Measurements from ENCODE around the gene OTOGL.

Gene OTOGL

DNA sequence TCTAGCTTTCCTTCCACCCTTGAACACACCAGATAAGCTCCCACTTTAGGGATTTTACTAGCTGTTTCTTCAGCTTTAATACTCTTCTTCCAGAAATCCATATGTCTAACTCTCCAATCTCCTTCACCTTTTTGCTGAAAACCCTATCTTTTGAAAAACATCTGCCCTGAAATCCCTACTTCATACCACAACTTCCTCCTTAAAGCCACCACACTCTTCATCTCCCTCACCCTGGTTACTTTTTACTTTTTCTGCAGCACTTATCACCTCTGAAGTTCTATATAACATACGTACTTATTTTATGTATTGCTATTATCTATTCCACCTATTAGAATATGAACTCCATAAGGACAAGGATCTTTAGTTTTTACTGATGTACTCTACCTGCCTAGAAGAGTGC, 316.1 kb downstream of the OTOGL start:
- Histone ChIP-seq H4K91ac (ENCODE audit: low read length) (no peak overlapping the region), H3K27ac (ENCODE audit: low read length, poor library complexity, severe bottlenecking) (no peak overlapping the region), H3K23ac (ENCODE audit: low read length in 2 of 2) (no peak overlapping the region), H4K8ac (ENCODE audit: low read length) (no peak overlapping the region), H2BK120ac (ENCODE audit: low read depth, low read length) (no peak overlapping the region), H3K36me3 (ENCODE audit: control insufficient read depth in 1 of 2, insufficient read depth in 2 of 2, low read depth in 1 of 2, low read length in 2 of 2) (no peaks in the 10 kb centered on the region), H2BK12ac (ENCODE audit: low read length in 2 of 2) (no peak overlapping the region), H3K4ac (ENCODE audit: low read depth in 1 of 2, low read length in 2 of 2) (no peak overlapping the region), H3K9me3 (ENCODE audit: control insufficient read depth, low read length) (no peaks in the 10 kb centered on the region), H2AFZ (ENCODE audit: low read depth, low read length) (no peak overlapping the region), H3K4me1 (ENCODE audit: control insufficient read depth, insufficient read depth, low read depth, low read length) (no peaks in the 10 kb centered on the region), H2BK15ac (ENCODE audit: low read depth, poor library complexity, severe bottlenecking) (no peak overlapping the region), H3K14ac (ENCODE audit: low read length in 2 of 2) (no peak overlapping the region), H2BK5ac (ENCODE audit: low read depth, low read length, poor library complexity, severe bottlenecking) (no peak overlapping the region), H3K79me1 (replicated peaks; ENCODE audit: low read length, poor library complexity, severe bottlenecking) (no peaks in the 10 kb centered on the region), H3K27me3 (ENCODE audit: control insufficient read depth in 1 of 2, insufficient read depth in 1 of 2, low read length in 2 of 2) (no peaks in the 10 kb centered on the region), H2AK5ac (ENCODE audit: low read length, severe bottlenecking) (no peak overlapping the region), H3K9ac (ENCODE audit: low read length) (no peak overlapping the region), H3K4me2 (ENCODE audit: low read length, poor library complexity, severe bottlenecking) (no peak overlapping the region), H3K4me3 (ENCODE audit: insufficient read depth in 1 of 2, low read depth in 1 of 2, low read length in 2 of 2) (no peak overlapping the region), H3K18ac (ENCODE audit: low read depth in 1 of 2, low read length in 2 of 2) (no peak overlapping the region)
- WGBS, result no CpG with 5 or more reads among the region's 1 CpG
- DNase-seq, result no peak

- no peak for DNase-seq
- Histone ChIP-seq H4K8ac (ENCODE audit: low read length) (no peak overlapping the region), H3K4me1 (ENCODE audit: control insufficient read depth, insufficient read depth, low read depth, low read length) (no peaks in the 10 kb centered on the region), H3K9me3 (ENCODE audit: control insufficient read depth, low read length) (no peaks in the 10 kb centered on the region), H2BK15ac (ENCODE audit: low read depth, poor library complexity, severe bottlenecking) (no peak overlapping the region), H3K23ac (ENCODE audit: low read length in 2 of 2) (no peak overlapping the region), H3K79me1 (replicated peaks; ENCODE audit: low read length, poor library complexity, severe bottlenecking) (no peaks in the 10 kb centered on the region), H3K36me3 (ENCODE audit: control insufficient read depth in 1 of 2, insufficient read depth in 2 of 2, low read depth in 1 of 2, low read length in 2 of 2) (no peaks in the 10 kb centered on the region), H3K4me2 (ENCODE audit: low read length, poor library complexity, severe bottlenecking) (no peak overlapping the region), H2BK5ac (ENCODE audit: low read depth, low read length, poor library complexity, severe bottlenecking) (no peak overlapping the region), H3K4me3 (ENCODE audit: insufficient read depth in 1 of 2, low read depth in 1 of 2, low read length in 2 of 2) (no peak overlapping the region), H3K9ac (ENCODE audit: low read length) (no peak overlapping the region), H3K27me3 (ENCODE audit: control insufficient read depth in 1 of 2, insufficient read depth in 1 of 2, low read length in 2 of 2) (no peaks in the 10 kb centered on the region), H3K4ac (ENCODE audit: low read depth in 1 of 2, low read length in 2 of 2) (no peak overlapping the region), H2BK12ac (ENCODE audit: low read length in 2 of 2) (no peak overlapping the region), H4K91ac (ENCODE audit: low read length) (no peak overlapping the region), H2BK120ac (ENCODE audit: low read depth, low read length) (no peak overlapping the region), H3K27ac (ENCODE audit: low read length, poor library complexity, severe bottlenecking) (no peak overlapping the region), H2AK5ac (ENCODE audit: low read length, severe bottlenecking) (no peak overlapping the region), H3K14ac (ENCODE audit: low read length in 2 of 2) (no peak overlapping the region), H3K18ac (ENCODE audit: low read depth in 1 of 2, low read length in 2 of 2) (no peak overlapping the region), H2AFZ (ENCODE audit: low read depth, low read length) (no peak overlapping the region)
Measured at GRCh38 chr12:80419644-80420043, 320.3 kb downstream of the OTOGL start.

GRCh38 chr12:80420075-80420474, 320.7 kb downstream of the OTOGL start:
- Histone ChIP-seq H2BK5ac (ENCODE audit: low read depth, low read length, poor library complexity, severe bottlenecking) (no peak overlapping the region), H3K14ac (ENCODE audit: low read length in 2 of 2) (no peak overlapping the region), H3K27ac (ENCODE audit: low read length, poor library complexity, severe bottlenecking) (no peak overlapping the region), H3K9me3 (ENCODE audit: control insufficient read depth, low read length) (no peaks in the 10 kb centered on the region), H2AFZ (ENCODE audit: low read depth, low read length) (no peak overlapping the region), H3K23ac (ENCODE audit: low read length in 2 of 2) (no peak overlapping the region), H4K91ac (ENCODE audit: low read length) (no peak overlapping the region), H3K36me3 (ENCODE audit: control insufficient read depth in 1 of 2, insufficient read depth in 2 of 2, low read depth in 1 of 2, low read length in 2 of 2) (no peaks in the 10 kb centered on the region), H3K4ac (ENCODE audit: low read depth in 1 of 2, low read length in 2 of 2) (no peak overlapping the region), H2BK12ac (ENCODE audit: low read length in 2 of 2) (no peak overlapping the region), H4K8ac (ENCODE audit: low read length) (no peak overlapping the region), H3K4me2 (ENCODE audit: low read length, poor library complexity, severe bottlenecking) (no peak overlapping the region), H3K4me1 (ENCODE audit: control insufficient read depth, insufficient read depth, low read depth, low read length) (no peaks in the 10 kb centered on the region), H3K27me3 (ENCODE audit: control insufficient read depth in 1 of 2, insufficient read depth in 1 of 2, low read length in 2 of 2) (no peaks in the 10 kb centered on the region), H2BK15ac (ENCODE audit: low read depth, poor library complexity, severe bottlenecking) (no peak overlapping the region), H2AK5ac (ENCODE audit: low read length, severe bottlenecking) (no peak overlapping the region), H3K9ac (ENCODE audit: low read length) (no peak overlapping the region), H2BK120ac (ENCODE audit: low read depth, low read length) (no peak overlapping the region), H3K79me1 (replicated peaks; ENCODE audit: low read length, poor library complexity, severe bottlenecking) (no peaks in the 10 kb centered on the region), H3K4me3 (ENCODE audit: insufficient read depth in 1 of 2, low read depth in 1 of 2, low read length in 2 of 2) (no peak overlapping the region), H3K18ac (ENCODE audit: low read depth in 1 of 2, low read length in 2 of 2) (no peak overlapping the region)
- DNase-seq, result no peak

- Histone ChIP-seq H2BK12ac (ENCODE audit: low read length in 2 of 2) (no peak overlapping the region), H3K4ac (ENCODE audit: low read depth in 1 of 2, low read length in 2 of 2) (no peak overlapping the region), H3K27ac (ENCODE audit: low read length, poor library complexity, severe bottlenecking) (no peak overlapping the region), H2AFZ (ENCODE audit: low read depth, low read length) (no peak overlapping the region), H3K36me3 (ENCODE audit: control insufficient read depth in 1 of 2, insufficient read depth in 2 of 2, low read depth in 1 of 2, low read length in 2 of 2) (no peaks in the 10 kb centered on the region), H2BK120ac (ENCODE audit: low read depth, low read length) (no peak overlapping the region), H3K9ac (ENCODE audit: low read length) (no peak overlapping the region), H4K91ac (ENCODE audit: low read length) (no peak overlapping the region), H3K4me1 (ENCODE audit: control insufficient read depth, insufficient read depth, low read depth, low read length) (no peaks in the 10 kb centered on the region), H3K18ac (ENCODE audit: low read depth in 1 of 2, low read length in 2 of 2) (no peak overlapping the region), H3K9me3 (ENCODE audit: control insufficient read depth, low read length) (no peaks in the 10 kb centered on the region), H2BK5ac (ENCODE audit: low read depth, low read length, poor library complexity, severe bottlenecking) (no peak overlapping the region), H3K23ac (ENCODE audit: low read length in 2 of 2) (no peak overlapping the region), H3K4me2 (ENCODE audit: low read length, poor library complexity, severe bottlenecking) (no peak overlapping the region), H3K27me3 (ENCODE audit: control insufficient read depth in 1 of 2, insufficient read depth in 1 of 2, low read length in 2 of 2) (no peaks in the 10 kb centered on the region), H3K79me1 (replicated peaks; ENCODE audit: low read length, poor library complexity, severe bottlenecking) (no peaks in the 10 kb centered on the region), H3K14ac (ENCODE audit: low read length in 2 of 2) (no peak overlapping the region), H2AK5ac (ENCODE audit: low read length, severe bottlenecking) (no peak overlapping the region), H2BK15ac (ENCODE audit: low read depth, poor library complexity, severe bottlenecking) (no peak overlapping the region), H3K4me3 (ENCODE audit: insufficient read depth in 1 of 2, low read depth in 1 of 2, low read length in 2 of 2) (no peak overlapping the region), H4K8ac (ENCODE audit: low read length) (no peak overlapping the region)
- DNase-seq, result peak; percentile 24
- WGBS, result no CpG with 5 or more reads among the region's 2 CpGs
Measured at GRCh38 chr12:80422550-80422949, 323.2 kb downstream of the OTOGL start.
